GM23248 (cell line): ENCODE data around the gene MAPK11.

Experiments
- EZH2 ChIP-seq: fragments of 200-600 bp; sonication (generic); IDR thresholded peaks from 2 replicates; pipeline ENCODE4 v1.6.1; 2018; ENCODE audit warnings: antibody characterized with exemption, mild to moderate bottlenecking; ENCODE audit not compliant: insufficient read depth, poor library complexity, severe bottlenecking
- EZH2phosphoT487 ChIP-seq: fragments of 200-600 bp; sonication (generic); IDR thresholded peaks from 2 replicates; pipeline ENCODE4 v1.6.1; 2018; ENCODE audit warnings: antibody characterized with exemption, moderate library complexity, mild to moderate bottlenecking, low read depth; ENCODE audit not compliant: insufficient read depth

- TF ChIP-seq EZH2 = no peak
- TF ChIP-seq EZH2phosphoT487 = no peak
Observed at GRCh38 chr22:50281384-50281760, 11.2 kb upstream of the MAPK11 start.
